GM12892 (cell line): Measurements from ENCODE around the gene E2F4.

Experiments used
- POLR2AphosphoS5 ChIP-seq: IDR thresholded peaks from 2 replicates; pipeline ENCODE4 v1.6.1; 2011; ENCODE audit warnings: low read depth, low read length, control low read depth
- TAF1 ChIP-seq: IDR thresholded peaks from 2 replicates; pipeline ENCODE4 v1.6.1; 2011; ENCODE audit warnings: low read depth, mild to moderate bottlenecking, control low read depth, low read length, borderline replicate concordance

DNA sequence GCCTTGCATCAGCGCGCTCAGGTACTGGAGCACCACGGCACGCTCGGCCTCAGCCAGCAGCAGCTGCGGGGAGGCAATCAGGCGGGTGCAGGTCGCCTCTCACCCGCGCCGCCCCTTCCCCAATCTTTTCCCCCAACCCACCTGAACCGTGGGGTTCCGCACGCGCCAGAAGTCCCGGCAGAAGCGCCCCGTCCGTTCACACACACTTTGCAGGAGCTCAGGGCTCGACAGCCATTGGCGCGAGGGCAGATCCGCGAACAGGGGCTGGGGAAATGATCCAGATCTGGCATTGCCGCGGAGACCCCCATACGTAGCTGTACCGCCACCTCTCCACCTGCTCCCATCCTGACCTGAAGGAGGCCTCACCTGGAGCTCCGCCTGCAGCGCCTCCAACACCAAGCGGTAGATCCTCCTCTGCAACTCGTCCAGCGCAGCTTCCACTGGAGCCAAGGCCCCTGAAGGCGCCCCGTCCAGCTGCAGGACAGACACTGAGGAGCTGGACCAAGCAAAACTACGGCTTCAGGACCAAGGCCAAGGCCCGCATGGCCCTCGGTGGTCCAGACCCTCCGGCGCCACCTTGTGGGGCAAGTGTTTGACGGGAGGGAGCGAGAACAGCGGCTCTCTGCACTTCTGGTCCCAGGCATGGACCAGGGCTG is 6.8 kb upstream of the E2F4 start:
- no peak for TF ChIP-seq POLR2AphosphoS5
- no peak for TF ChIP-seq TAF1
